Measurements from ENCODE around the gene MRM2.

- no peak for TF ChIP-seq CTCF (IDR thresholded peaks at IDR 0.05)
- TF ChIP-seq, protein P1, sequence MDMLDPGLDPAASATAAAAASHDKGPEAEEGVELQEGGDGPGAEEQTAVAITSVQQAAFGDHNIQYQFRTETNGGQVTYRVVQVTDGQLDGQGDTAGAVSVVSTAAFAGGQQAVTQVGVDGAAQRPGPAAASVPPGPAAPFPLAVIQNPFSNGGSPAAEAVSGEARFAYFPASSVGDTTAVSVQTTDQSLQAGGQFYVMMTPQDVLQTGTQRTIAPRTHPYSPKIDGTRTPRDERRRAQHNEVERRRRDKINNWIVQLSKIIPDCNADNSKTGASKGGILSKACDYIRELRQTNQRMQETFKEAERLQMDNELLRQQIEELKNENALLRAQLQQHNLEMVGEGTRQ (CRISPR knock-in tag; IDR thresholded peaks at IDR 0.05), result no peak
- no peak for TF ChIP-seq JAZF1 (CRISPR knock-in tag; IDR thresholded peaks at IDR 0.05)
- TF ChIP-seq, protein P2, sequence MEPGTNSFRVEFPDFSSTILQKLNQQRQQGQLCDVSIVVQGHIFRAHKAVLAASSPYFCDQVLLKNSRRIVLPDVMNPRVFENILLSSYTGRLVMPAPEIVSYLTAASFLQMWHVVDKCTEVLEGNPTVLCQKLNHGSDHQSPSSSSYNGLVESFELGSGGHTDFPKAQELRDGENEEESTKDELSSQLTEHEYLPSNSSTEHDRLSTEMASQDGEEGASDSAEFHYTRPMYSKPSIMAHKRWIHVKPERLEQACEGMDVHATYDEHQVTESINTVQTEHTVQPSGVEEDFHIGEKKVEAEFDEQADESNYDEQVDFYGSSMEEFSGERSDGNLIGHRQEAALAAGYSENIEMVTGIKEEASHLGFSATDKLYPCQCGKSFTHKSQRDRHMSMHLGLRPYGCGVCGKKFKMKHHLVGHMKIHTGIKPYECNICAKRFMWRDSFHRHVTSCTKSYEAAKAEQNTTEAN (CRISPR knock-in tag; IDR thresholded peaks at IDR 0.05), result no peak
- no peak for TF ChIP-seq STAT6 (CRISPR knock-in tag; conservative IDR thresholded peaks at IDR 0.05; ENCODE audit: low read depth)
- TF ChIP-seq TP53 (CRISPR knock-in tag; IDR thresholded peaks at IDR 0.05), result no peak
- TF ChIP-seq GTF2I (CRISPR knock-in tag; conservative IDR thresholded peaks at IDR 0.05), result no peak
- no peak for TF ChIP-seq GABPB1 (CRISPR knock-in tag; IDR thresholded peaks at IDR 0.05)
- no peak for TF ChIP-seq ZNF263 (CRISPR knock-in tag; IDR thresholded peaks at IDR 0.05; ENCODE audit: low read depth)
- TF ChIP-seq TCF7 (CRISPR knock-in tag; IDR thresholded peaks at IDR 0.05; ENCODE audit: low read depth), result no peak
Measured at GRCh38 chr7:2196381-2197378, 45.3 kb downstream of the MRM2 start.

Measured in WTC11 (cell line).